ENCODE results near the gene CACFD1. TPM values are rescaled to one million over a fixed set of nuclear protein-coding genes. Genes with fewer than 3 reads are reported as not detected.

The CACFD1 gene
- total and polyA plus RNA-seq, 2 of the 4 experiments (the other 2 are of a cell fraction) = 2.0 to 6.6 TPM

DNA sequence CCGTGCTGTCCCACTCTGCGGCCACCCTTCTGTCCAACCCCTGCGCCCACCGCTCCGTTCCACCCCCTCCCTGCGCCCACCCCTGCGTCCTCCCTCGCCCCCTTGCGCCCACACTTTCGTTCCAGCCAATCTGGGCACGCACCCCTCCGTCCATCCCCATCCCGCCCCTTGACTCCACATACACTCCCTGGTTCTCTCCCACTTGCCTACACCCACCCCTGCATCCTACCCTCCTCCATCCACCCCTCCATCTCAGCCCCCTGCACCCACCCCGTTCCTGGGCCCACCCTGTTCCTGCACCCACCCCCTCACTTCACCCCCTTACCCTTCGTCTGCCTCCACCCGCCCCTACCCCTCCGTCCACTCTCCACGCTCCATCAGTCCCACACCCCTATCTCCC is 30.6 kb upstream of the CACFD1 start:
- H2AK9ac ChIP-seq (replicated peaks; ENCODE audit: low read depth, low read length, poor library complexity) = no peak overlapping the region
- H3K9ac ChIP-seq (ENCODE audit: low read depth, low read length) = no peak overlapping the region
- no peak overlapping the region for H4K5ac ChIP-seq (ENCODE audit: low read depth, low read length)
- TF ChIP-seq BHLHE40 (IDR thresholded peaks at IDR 0.05; ENCODE audit: low read depth, low read length) = no peak
- TF ChIP-seq NFE2L2 (IDR thresholded peaks at IDR 0.05; ENCODE audit: low read depth, low read length) = no peak
- TF ChIP-seq SMC3 (IDR thresholded peaks at IDR 0.05; ENCODE audit: low read depth, low read length) = no peak
- no peak for TF ChIP-seq CEBPB (IDR thresholded peaks at IDR 0.05; ENCODE audit: low read depth, low read length)
- TF ChIP-seq ELK1 (IDR thresholded peaks at IDR 0.05; ENCODE audit: borderline replicate concordance, low read depth, low read length) = no peak
- peaks cover 15% of the 10 kb centered on the region for H3K27me3 ChIP-seq (ENCODE audit: control insufficient read depth, insufficient read depth, low read length)
- no peak overlapping the region for H2BK120ac ChIP-seq (ENCODE audit: low read depth, low read length)
- CTCF ChIA-PET = no interaction called here
- no peak overlapping the region for H2BK15ac ChIP-seq (ENCODE audit: low read depth, low read length)
- H3K4me1 ChIP-seq (ENCODE audit: control insufficient read depth, insufficient read depth, low read length) = no peaks in the 10 kb centered on the region
- H3K56ac ChIP-seq (ENCODE audit: extremely low read depth, insufficient read depth, low read length) = no peak overlapping the region
- POLR2A ChIA-PET (ENCODE audit: unreplicated experiment) = no interaction called here
- no peak overlapping the region for H2BK5ac ChIP-seq (ENCODE audit: low read depth, low read length, poor library complexity, severe bottlenecking)
- H4K8ac ChIP-seq (ENCODE audit: low read depth in 2 of 2, low read length in 2 of 2) = no peak overlapping the region
- H4K91ac ChIP-seq (ENCODE audit: insufficient read depth, low read depth, low read length) = no peak overlapping the region
- no TSS peak for BruUV-seq (replicated peaks)
- no peak overlapping the region for H2BK20ac ChIP-seq (ENCODE audit: low read depth, low read length)
- H3K23ac ChIP-seq (ENCODE audit: low read depth, low read length) = no peak overlapping the region
- H3K4me3 ChIP-seq (ENCODE audit: insufficient read depth, low read depth, low read length) = no peak overlapping the region
- no peaks in the 10 kb centered on the region for H3K79me1 ChIP-seq (ENCODE audit: low read depth in 1 of 2, low read length in 2 of 2)
- no peak overlapping the region for H2AFZ ChIP-seq (replicated peaks; ENCODE audit: low read length, poor library complexity)
- 0 out of 2 replicates have a peak, but pooled peaks cover 3% of the 10 kb centered on the region for H3K9me1 ChIP-seq (ENCODE audit: insufficient read depth, low read length)
- DNase-seq (no peak), ATAC-seq (ENCODE audit: low read depth) (no peak)
- H4K20me1 ChIP-seq (ENCODE audit: insufficient read depth, low read length) = no peaks in the 10 kb centered on the region
- no peak overlapping the region for H3K4ac ChIP-seq (ENCODE audit: low read depth, low read length)
- no peak overlapping the region for H3K14ac ChIP-seq (replicated peaks; ENCODE audit: low read depth, low read length)
- dilution Hi-C loops (cut with HindIII; ENCODE audit: low sequenced_read_pairs, unreplicated experiment) = no loop called here
- WGBS, 2 experiments (ENCODE audit: extremely low coverage in 2 of 2, insufficient read length in 1 of 2) = 11% methylated on average over 6 of the region's 18 CpGs; no CpG with 5 or more reads in 1 of the 2 experiments
- H2AK5ac ChIP-seq (ENCODE audit: low read depth, low read length) = no peak overlapping the region
- no peak overlapping the region for H3K27ac ChIP-seq (ENCODE audit: insufficient read depth, low read length)
- no peaks in the 10 kb centered on the region for H3K9me3 ChIP-seq (ENCODE audit: control insufficient read depth, insufficient read depth, low read length)
- in situ Hi-C loops (cut with MboI; ENCODE audit: low sequenced_read_pairs) = no loop called here
- no peak overlapping the region; the same call in 1 of the 2 replicates for H3K4me2 ChIP-seq (ENCODE audit: low read depth, low read length)
- intact Hi-C loops (cut with micrococcal nuclease) = no loop called here
- H3K18ac ChIP-seq (ENCODE audit: low read depth, low read length) = no peak overlapping the region
- peaks cover 4% of the 10 kb centered on the region; the same call in 1 of the 2 replicates for H3K36me3 ChIP-seq (ENCODE audit: control insufficient read depth, insufficient read depth, low read length)

Measured in IMR-90 (cell line).